ENCODE data around the gene CHFR.

DNA sequence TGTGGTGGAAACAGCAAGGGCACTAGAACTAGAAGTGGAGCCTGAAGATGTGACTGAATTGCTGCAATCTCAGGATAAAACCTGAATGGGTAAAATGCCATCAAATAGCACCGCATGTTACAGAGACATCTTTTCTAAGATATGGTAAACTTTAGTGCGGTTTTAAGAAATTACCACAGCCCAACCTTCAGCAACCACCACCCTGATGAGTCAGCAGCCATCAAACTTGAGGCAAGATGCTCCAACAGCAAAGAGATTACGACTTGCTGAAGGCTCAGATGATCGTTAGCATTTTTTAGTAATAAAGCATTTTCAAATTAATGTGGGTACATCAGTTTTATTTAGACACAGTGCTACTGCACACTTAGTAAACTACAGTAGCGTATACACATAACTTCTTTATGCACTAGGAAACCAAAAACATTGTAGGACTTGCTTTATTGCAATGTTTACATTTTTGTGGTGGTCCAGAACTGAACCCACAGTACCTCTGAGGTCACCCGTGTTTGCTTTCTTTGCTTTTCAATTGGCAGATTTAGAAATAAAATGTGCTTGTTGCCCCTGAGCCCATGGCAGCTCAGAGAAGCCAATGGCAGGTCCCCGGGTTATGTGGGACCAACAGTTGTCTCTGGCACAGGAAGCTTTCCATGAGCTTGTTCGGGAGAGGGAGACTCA is 74.6 kb downstream of the CHFR start:
- TF ChIP-seq EZH2phosphoT487 (IDR thresholded peaks at IDR 0.05; ENCODE audit: insufficient read depth, low read depth) (no peak), EZH2 (IDR thresholded peaks at IDR 0.05; ENCODE audit: insufficient read depth, poor library complexity, severe bottlenecking) (no peak)

Data from GM23248 (cell line).